ENCODE results near the gene SMURF2.
"Not testable (repeated sequence)": the region's sequence is repeated elsewhere in the genome, so short reads cannot be mapped to it uniquely, and the experiment has no call there.

SMURF2 gene

GRCh38 chr17:64585146-64585545, 77.0 kb downstream of the SMURF2 start:
- DNase-seq, result no peak

- DNase-seq, result no peak
These were observed 79.1 kb downstream of the SMURF2 start for GRCh38 chr17:64583038-64583437.

GRCh38 chr17:64580384-64581315, 81.5 kb downstream of the SMURF2 start:
- DNase-seq, result no peak

- DNase-seq, result no peak
These were observed 82.2 kb downstream of the SMURF2 start for GRCh38 chr17:64579917-64580316.

GRCh38 chr17:64577025-64577424, 85.1 kb downstream of the SMURF2 start:
- DNase-seq, result not testable (repeated sequence)

- no peak for DNase-seq
These were observed 86.7 kb downstream of the SMURF2 start for GRCh38 chr17:64575431-64575830.

- DNase-seq, result no peak
These were observed 87.5 kb downstream of the SMURF2 start for GRCh38 chr17:64574646-64575045.

GRCh38 chr17:64573214-64573613, 88.9 kb downstream of the SMURF2 start:
- DNase-seq, result no peak

- no peak for DNase-seq
These were observed 89.4 kb downstream of the SMURF2 start for GRCh38 chr17:64572682-64573154.

GRCh38 chr17:64571746-64572145, 90.4 kb downstream of the SMURF2 start:
- DNase-seq, result no peak

- DNase-seq, result no peak
These were observed 96.5 kb downstream of the SMURF2 start for GRCh38 chr17:64565563-64565962.

- DNase-seq, result no peak
These were observed 98.0 kb downstream of the SMURF2 start for GRCh38 chr17:64564098-64564497.

- no peak for DNase-seq
These were observed 106.8 kb downstream of the SMURF2 start for GRCh38 chr17:64555281-64555680.

GRCh38 chr17:64554028-64554637, 108.0 kb downstream of the SMURF2 start:
- no peak for DNase-seq

- no peak for DNase-seq
These were observed 110.6 kb downstream of the SMURF2 start for GRCh38 chr17:64551461-64551860.

- no peak for DNase-seq
These were observed 114.8 kb downstream of the SMURF2 start for GRCh38 chr17:64547319-64547718.

- no peak for DNase-seq
These were observed 115.4 kb downstream of the SMURF2 start for GRCh38 chr17:64546716-64547115.

- no peak for DNase-seq
These were observed 117.4 kb downstream of the SMURF2 start for GRCh38 chr17:64544742-64545141.

- DNase-seq, result no peak
These were observed 121.9 kb downstream of the SMURF2 start for GRCh38 chr17:64540118-64540776.

GRCh38 chr17:64538508-64539130, 123.5 kb downstream of the SMURF2 start:
- DNase-seq, result no peak

GRCh38 chr17:64537488-64537887, 124.6 kb downstream of the SMURF2 start:
- DNase-seq, result no peak

GRCh38 chr17:64536913-64537312, 125.2 kb downstream of the SMURF2 start:
- no peak for DNase-seq

GRCh38 chr17:64535357-64535756, 126.8 kb downstream of the SMURF2 start:
- DNase-seq, result no peak
